Activated CD4-positive, alpha-beta T cell treated with anti-CD3 and anti-CD28 coated beads for 1 hour (primary cell): ENCODE results near the gene FBXO38.
A peak's percentile ranks its signal among the peaks of the same experiment; 100 is the strongest.

ENCODE experiments used
- DNase-seq: peaks from one replicate; pipeline ENCODE4 v3.0.0-alpha.2; 2020

FBXO38 gene

GRCh38 chr5:148383564-148384379 lies at the start of gene FBXO38:
TSS of gene FBXO38 (plus strand) at chr5:148383958. CDS start at chr5:148394777, 10,819 bp downstream.
- DNase-seq = peak; percentile 96

GRCh38 chr5:148335259-148335658 lies 48.5 kb upstream of the FBXO38 start, which contains the start of gene SPINK9:
TSS of gene SPINK9 (plus strand) at chr5:148335559. CDS start at chr5:148335614, 55 bp downstream.
- DNase-seq = no peak

- no peak for DNase-seq
These were observed 46.9 kb upstream of the FBXO38 start for GRCh38 chr5:148336704-148337435.

- no peak for DNase-seq
These were observed 41.2 kb upstream of the FBXO38 start for GRCh38 chr5:148342371-148343045.

GRCh38 chr5:148343046-148343407 lies 40.7 kb upstream of the FBXO38 start:
- DNase-seq = no peak

GRCh38 chr5:148343603-148344487 lies 39.9 kb upstream of the FBXO38 start:
- no peak for DNase-seq

GRCh38 chr5:148347706-148348105 lies 36.1 kb upstream of the FBXO38 start:
- DNase-seq = no peak

GRCh38 chr5:148352696-148353095 lies 31.1 kb upstream of the FBXO38 start:
- no peak for DNase-seq

- no peak for DNase-seq
These were observed 30.1 kb upstream of the FBXO38 start for GRCh38 chr5:148353634-148354033.

- DNase-seq = no peak
These were observed 19.4 kb upstream of the FBXO38 start for GRCh38 chr5:148364343-148364742.

- DNase-seq = no peak
These were observed 15.5 kb upstream of the FBXO38 start for GRCh38 chr5:148368299-148368698.

GRCh38 chr5:148372166-148372725 lies 11.5 kb upstream of the FBXO38 start:
- no peak for DNase-seq

- DNase-seq = no peak
These were observed 10.9 kb upstream of the FBXO38 start for GRCh38 chr5:148372893-148373292.

GRCh38 chr5:148374690-148375360 lies 8.9 kb upstream of the FBXO38 start:
- no peak for DNase-seq

- no peak for DNase-seq
These were observed 7.6 kb upstream of the FBXO38 start for GRCh38 chr5:148376198-148376597.

GRCh38 chr5:148378670-148379069 lies 5.1 kb upstream of the FBXO38 start:
- no peak for DNase-seq

GRCh38 chr5:148379340-148379739 lies 4.4 kb upstream of the FBXO38 start:
- DNase-seq = no peak

GRCh38 chr5:148381906-148382305 lies 1.9 kb upstream of the FBXO38 start:
- no peak for DNase-seq

- DNase-seq = no peak
These were observed 797 bp upstream of the FBXO38 start for GRCh38 chr5:148382961-148383360.

- DNase-seq = no peak
These were observed 601 bp downstream of the FBXO38 start for GRCh38 chr5:148384380-148384737.

- DNase-seq = no peak
These were observed 1.3 kb downstream of the FBXO38 start for GRCh38 chr5:148385094-148385493.

- no peak for DNase-seq
These were observed 2.3 kb downstream of the FBXO38 start for GRCh38 chr5:148386041-148386440.
